Stimulated activated CD8-positive, alpha-beta memory T cell treated with anti-CD3 and anti-CD28 coated beads, Interleukin-4, amount 100 ng/mL, for 48 hours (primary cell): Measurements from ENCODE around the gene COQ8B.
"Not testable (repeated sequence)": the region's sequence is repeated elsewhere in the genome, so short reads cannot be mapped to it uniquely, and the experiment has no call there.

Experiments
- DNase-seq: peaks from one replicate; pipeline ENCODE4 v3.0.0-alpha.2; 2020

Gene COQ8B

GRCh38 chr19:40663695-40664692 is 52.7 kb downstream of the COQ8B start:
- peak; percentile 44 for DNase-seq

- peak; percentile 97 for DNase-seq
These were observed 53.6 kb downstream of the COQ8B start for GRCh38 chr19:40662925-40663694.

- no peak for DNase-seq
These were observed 55.1 kb downstream of the COQ8B start for GRCh38 chr19:40661616-40662015.

GRCh38 chr19:40659566-40659965 is 57.1 kb downstream of the COQ8B start:
- no peak for DNase-seq

GRCh38 chr19:40659116-40659515 is 57.6 kb downstream of the COQ8B start:
- DNase-seq = no peak

GRCh38 chr19:40658031-40658430 is 58.7 kb downstream of the COQ8B start:
- DNase-seq = no peak

- not testable (repeated sequence) for DNase-seq
These were observed 61.0 kb downstream of the COQ8B start for GRCh38 chr19:40655684-40656083.

GRCh38 chr19:40652303-40652702 is 64.4 kb downstream of the COQ8B start:
- not testable (repeated sequence) for DNase-seq

GRCh38 chr19:40650749-40651305 is 65.9 kb downstream of the COQ8B start:
- DNase-seq = no peak

GRCh38 chr19:40649903-40650675 is 66.6 kb downstream of the COQ8B start:
- not testable (repeated sequence) for DNase-seq

GRCh38 chr19:40646743-40647254 is 69.9 kb downstream of the COQ8B start:
- no peak for DNase-seq

GRCh38 chr19:40642757-40643305 is 73.9 kb downstream of the COQ8B start:
- DNase-seq = no peak

- no peak for DNase-seq
These were observed 74.5 kb downstream of the COQ8B start for GRCh38 chr19:40642051-40642706.
